K562 (cell line): ENCODE results near the gene INPP5D. TPM values are rescaled to one million over a fixed set of nuclear protein-coding genes. Genes with fewer than 3 reads are reported as not detected.

Experiments used
- AFF1 ChIP-seq, 2 experiments: fragments of 450-650 bp; IDR thresholded peaks; 2 replicates each; pipeline ENCODE4 v1.6.1; 2018; ENCODE audit warnings: mild to moderate bottlenecking in 2 of 2, low read depth in 1 of 2; ENCODE audit not compliant: partially characterized antibody in 2 of 2
- BCL6 ChIP-seq: fragments of 250-450 bp; sonication (Bioruptor Pico); IDR thresholded peaks from 2 replicates; pipeline ENCODE4 v1.4.0; 2020
- CHCHD3 ChIP-seq: fragments of 250-450 bp; sonication (Bioruptor Pico); IDR thresholded peaks from 2 replicates; pipeline ENCODE4 v2.1.2; 2022; ENCODE audit warnings: mild to moderate bottlenecking
- CHD4 ChIP-seq: fragments of 200-600 bp; sonication (generic); IDR thresholded peaks from 3 replicates; pipeline ENCODE4 v1.6.1; 2012; ENCODE audit warnings: low read depth, mild to moderate bottlenecking, mixed read lengths, low read length, inconsistent platforms; ENCODE audit not compliant: insufficient read depth, insufficient replicate concordance, poor library complexity, severe bottlenecking
- FOXA3 ChIP-seq, 2 experiments: fragments of 450-650 bp in 1 of 2; sonication (generic) in 1 of 2; formaldehyde crosslinking; IDR thresholded peaks in 1 of 2; conservative IDR thresholded peaks in 1 of 2; 2 replicates each; pipeline versions ENCODE4 v1.4.0 to v1.8.0; 2020 to 2022; ENCODE audit warnings: mild to moderate bottlenecking in 2 of 2, missing genetic modification reagents in 1 of 2
- HBP1 ChIP-seq: fragments of 450-650 bp; formaldehyde crosslinking; IDR thresholded peaks from 2 replicates; pipeline ENCODE4 v1.4.0; 2022; ENCODE audit warnings: missing genetic modification characterization
- HDAC8 ChIP-seq: fragments of 450-650 bp; IDR thresholded peaks from 2 replicates; pipeline ENCODE4 v1.6.1; 2016; ENCODE audit warnings: mild to moderate bottlenecking, missing genetic modification characterization, moderate library complexity, missing compliant biosample characterization
- MCM7 ChIP-seq, 2 experiments: fragments of 450-650 bp; IDR thresholded peaks; 2 replicates each; pipeline ENCODE4 v1.6.1; 2016 to 2018
- MYNN ChIP-seq, 2 experiments: sonication (generic); formaldehyde crosslinking in 1 of 2; IDR thresholded peaks; 2 replicates each; pipeline versions ENCODE4 v1.5.0 to v1.6.1; 2016 to 2020; ENCODE audit warnings: antibody characterized with exemption in 1 of 2, missing genetic modification reagents in 1 of 2
- NFXL1 ChIP-seq: fragments of 450-650 bp; formaldehyde crosslinking; IDR thresholded peaks from 2 replicates; pipeline ENCODE4 v1.4.0; 2021; ENCODE audit warnings: mild to moderate bottlenecking
- RBM14 ChIP-seq: fragments of 200-400 bp; formaldehyde crosslinking; IDR thresholded peaks from 2 replicates; pipeline ENCODE4 v1.6.1; 2018; ENCODE audit warnings: low read depth, mild to moderate bottlenecking, low read length, moderate library complexity, borderline replicate concordance; ENCODE audit not compliant: insufficient read depth
- SIN3A ChIP-seq, 2 experiments: fragments of 150-350 bp in 1 of 2; IDR thresholded peaks; 2 replicates each; pipeline ENCODE4 v1.6.1; 2011 to 2016; ENCODE audit warnings: borderline replicate concordance in 2 of 2, low read depth in 2 of 2, low read length in 2 of 2, mild to moderate bottlenecking in 2 of 2, moderate library complexity in 2 of 2; ENCODE audit not compliant: control insufficient read depth in 1 of 2
- SMARCE1 ChIP-seq: fragments of 450-650 bp; IDR thresholded peaks from 2 replicates; pipeline ENCODE4 v1.7.1; 2016; ENCODE audit warnings: mild to moderate bottlenecking
- SMC3 ChIP-seq: conservative IDR thresholded peaks from 2 replicates; pipeline ENCODE4 v1.6.1; 2011; ENCODE audit warnings: low read depth, low read length, improper control_type of control experiment; ENCODE audit not compliant: insufficient read depth
- SREBF2 ChIP-seq: sonication (generic); formaldehyde crosslinking; IDR thresholded peaks from 2 replicates; pipeline ENCODE4 v1.4.0; 2020; ENCODE audit warnings: mild to moderate bottlenecking, missing genetic modification reagents
- ZBTB1 ChIP-seq: sonication (generic); formaldehyde crosslinking; IDR thresholded peaks from 2 replicates; pipeline ENCODE4 v1.8.1; 2023; ENCODE audit warnings: missing genetic modification reagents, low read depth, mild to moderate bottlenecking, borderline replicate concordance
- ZBTB17 ChIP-seq: fragments of 450-650 bp; formaldehyde crosslinking; IDR thresholded peaks from 2 replicates; pipeline ENCODE4 v1.4.0; 2020; ENCODE audit warnings: mild to moderate bottlenecking
- ZNF707 ChIP-seq: fragments of 250-450 bp; sonication (Bioruptor Pico); conservative IDR thresholded peaks from 2 replicates; pipeline ENCODE4 v1.8.0; 2022; ENCODE audit warnings: inconsistent platforms, mild to moderate bottlenecking, moderate library complexity
- ZSCAN29 ChIP-seq: fragments of 450-650 bp; IDR thresholded peaks from 2 replicates; pipeline ENCODE4 v1.6.1; 2017
- polyA plus RNA-seq, 8 experiments: library from polyadenylated mRNA; depleted of rRNA in 4 of 8; stranded (reverse) in 5 of 8; unstranded in 3 of 8; fragments of >200 nt; fragmentation: Nextera tagmentation in 2 of 8; fragmentation: Illumina TruSeq in 1 of 8; extraction: Ambion mirVana in 2 of 8; extraction: Trizol in 1 of 8; gene quantifications; 2 replicates each; pipeline versions ENCODE4 v1.2.1 to v1.2.3, GENCODE V29; 2011 to 2014; ENCODE audit warnings: inconsistent platforms in 1 of 8, missing spikeins in 1 of 8
- total RNA-seq, 7 experiments: library from RNA; depleted of rRNA in 6 of 7; stranded (reverse); fragments of >200 nt in 6 of 7; fragmentation: Illumina TruSeq in 2 of 7; extraction: Trizol in 2 of 7; gene quantifications; 2 replicates each; pipeline versions ENCODE4 v1.2.1 to v1.2.3, GENCODE V29; 2011 to 2021; ENCODE audit warnings: low replicate concordance in 1 of 7
- TF ChIP-seq, protein P1 (sequence below): fragments of 450-650 bp; IDR thresholded peaks from 2 replicates; pipeline ENCODE4 v1.6.1; 2016; ENCODE audit warnings: antibody characterized with exemption

The INPP5D gene
- total and polyA plus RNA-seq, 9 of the 15 experiments (the other 6 are each of a cell fraction or from before 2014, with no cell fraction given): 0.55 to 6.2 (median 2.2) TPM

GRCh38 chr2:233091595-233092375 lies 31.6 kb downstream of the INPP5D start (continued):
- no peak for TF ChIP-seq NFXL1 (CRISPR knock-in tag)
- no peak for TF ChIP-seq SREBF2 (CRISPR knock-in tag)
- peak; percentile 80 for TF ChIP-seq MYNN (IDR thresholded peaks at IDR 0.05)
- TF ChIP-seq MYNN (CRISPR knock-in tag; IDR thresholded peaks at IDR 0.05): no peak
- TF ChIP-seq CHCHD3 (CRISPR knock-in tag): no peak
- TF ChIP-seq ZNF707 (CRISPR knock-in tag): no peak
- peak; percentile 88 to 90; a peak in 3 of 4 replicates for TF ChIP-seq FOXA3 (CRISPR knock-in tag; conservative IDR thresholded peaks at IDR 0.05 in 1 of 2, IDR thresholded peaks at IDR 0.05 in 1 of 2)
- TF ChIP-seq CHD4: no peak
- no peak for TF ChIP-seq ZBTB1 (CRISPR knock-in tag)
- TF ChIP-seq SMC3: no peak
- no peak for TF ChIP-seq RBM14
- no peak for TF ChIP-seq SIN3A (IDR thresholded peaks at IDR 0.05; ENCODE audit: borderline replicate concordance in 2 of 2, control insufficient read depth in 1 of 2, low read depth in 2 of 2, low read length in 2 of 2)
- TF ChIP-seq, protein P1, sequence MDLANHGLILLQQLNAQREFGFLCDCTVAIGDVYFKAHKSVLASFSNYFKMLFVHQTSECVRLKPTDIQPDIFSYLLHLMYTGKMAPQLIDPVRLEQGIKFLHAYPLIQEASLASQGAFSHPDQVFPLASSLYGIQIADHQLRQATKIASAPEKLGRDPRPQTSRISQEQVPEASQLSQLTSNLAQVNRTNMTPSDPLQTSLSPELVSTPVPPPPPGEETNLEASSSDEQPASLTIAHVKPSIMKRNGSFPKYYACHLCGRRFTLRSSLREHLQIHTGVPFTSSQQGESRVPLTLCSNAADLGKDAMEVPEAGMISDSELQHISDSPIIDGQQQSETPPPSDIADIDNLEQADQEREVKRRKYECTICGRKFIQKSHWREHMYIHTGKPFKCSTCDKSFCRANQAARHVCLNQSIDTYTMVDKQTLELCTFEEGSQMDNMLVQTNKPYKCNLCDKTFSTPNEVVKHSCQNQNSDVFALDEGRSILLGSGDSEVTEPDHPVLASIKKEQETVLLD: peak; percentile 6; the same call in 1 of the 2 replicates
- TF ChIP-seq AFF1 (IDR thresholded peaks at IDR 0.05; ENCODE audit: low read depth in 1 of 2, partially characterized antibody in 2 of 2): peak in 1 of 2 experiments; percentile 58
- TF ChIP-seq HBP1 (CRISPR knock-in tag): no peak
- TF ChIP-seq MCM7 (IDR thresholded peaks at IDR 0.05): no peak
- no peak for TF ChIP-seq BCL6 (CRISPR knock-in tag)
- peak; percentile 98 for TF ChIP-seq SMARCE1
- no peak for TF ChIP-seq ZBTB17
- TF ChIP-seq ZSCAN29: no peak
- no peak for TF ChIP-seq HDAC8 (tag)
